ENCODE data around the gene CADPS. TPM values are rescaled to one million over a fixed set of nuclear protein-coding genes. Genes with fewer than 3 reads are reported as not detected.
A peak's percentile ranks its signal among the peaks of the same experiment; 100 is the strongest.

Gene CADPS
- polyA plus RNA-seq, 12 donors, result 1.6 to 7.7 (median 3.5) TPM; not detected in 1

- peak; percentile 6 for DNase-seq
Observed at GRCh38 chr3:62873761-62874710, 1.2 kb downstream of the CADPS start.

DNA sequence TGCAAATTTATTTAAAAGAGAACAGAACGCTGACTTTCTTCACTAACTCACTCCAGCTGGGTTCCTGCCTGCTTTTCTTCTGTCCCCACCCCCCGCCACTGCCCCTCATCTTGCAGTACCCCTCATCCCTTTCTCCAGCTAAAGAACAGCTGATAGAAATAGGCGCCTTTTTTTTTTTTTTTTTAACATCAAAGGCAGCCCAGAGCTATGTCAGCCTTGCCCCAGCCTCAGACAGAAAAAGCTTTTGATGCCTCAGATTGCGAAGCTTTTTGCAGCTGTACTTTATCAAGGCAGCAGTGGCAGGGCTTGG is 1.8 kb downstream of the CADPS start:
- no peak for DNase-seq

DNA sequence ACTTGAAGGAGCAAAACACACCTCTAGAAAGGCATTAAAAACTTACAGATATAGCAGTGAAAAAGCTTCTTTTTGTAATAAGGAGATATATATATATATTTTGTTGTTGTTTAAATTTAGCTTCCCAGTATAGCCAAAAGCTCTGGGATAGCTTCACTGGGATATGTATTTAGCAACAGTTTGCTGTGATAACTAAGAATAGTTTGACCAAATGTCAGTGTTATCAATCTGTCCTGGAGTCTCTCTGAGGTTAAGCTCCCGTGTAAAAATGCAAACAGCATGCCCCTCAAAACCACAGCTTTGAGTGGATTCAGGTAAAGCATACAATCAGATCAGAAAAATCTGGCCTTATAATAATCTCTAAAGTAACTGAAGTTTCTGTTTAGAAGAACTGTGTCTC is 2.9 kb downstream of the CADPS start:
- DNase-seq, result no peak

DNA sequence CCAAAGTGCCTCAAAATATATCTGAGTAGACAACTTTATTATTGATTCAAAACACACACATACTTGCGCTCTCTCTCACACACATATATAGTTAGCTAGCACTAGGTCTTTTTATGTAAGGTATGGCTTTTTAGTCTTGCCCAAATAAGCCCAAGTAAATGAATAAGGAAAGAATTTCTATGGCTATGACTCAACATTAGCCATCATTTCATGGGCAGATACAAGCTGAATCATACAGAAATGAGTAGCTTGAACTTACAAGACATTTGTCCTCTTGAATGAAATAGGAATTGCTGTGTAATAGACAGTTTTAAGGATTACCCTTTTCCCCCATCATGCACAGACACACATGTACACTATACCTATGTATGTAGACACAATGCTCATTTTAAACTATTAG is 4.9 kb downstream of the CADPS start:
- DNase-seq, result no peak

DNA sequence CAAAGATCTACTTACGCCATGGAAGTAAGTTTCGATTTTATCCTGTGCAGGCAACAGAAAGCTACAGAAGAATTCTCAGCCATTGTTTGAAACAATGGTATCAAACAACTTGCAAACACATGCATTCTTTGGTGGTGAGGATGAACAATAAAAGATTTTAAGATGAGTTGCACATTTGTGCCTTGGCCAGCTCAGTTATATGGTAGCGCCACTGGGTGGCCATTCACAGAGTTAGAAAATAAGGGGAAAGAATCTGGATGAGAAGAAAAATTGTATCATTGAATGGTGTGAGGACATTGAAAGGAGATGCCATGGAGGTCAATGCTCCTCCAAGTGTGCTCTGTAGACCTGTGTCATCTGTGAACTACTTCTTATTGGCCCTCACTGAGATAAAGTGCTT is 11.6 kb downstream of the CADPS start:
- no peak for DNase-seq

DNA sequence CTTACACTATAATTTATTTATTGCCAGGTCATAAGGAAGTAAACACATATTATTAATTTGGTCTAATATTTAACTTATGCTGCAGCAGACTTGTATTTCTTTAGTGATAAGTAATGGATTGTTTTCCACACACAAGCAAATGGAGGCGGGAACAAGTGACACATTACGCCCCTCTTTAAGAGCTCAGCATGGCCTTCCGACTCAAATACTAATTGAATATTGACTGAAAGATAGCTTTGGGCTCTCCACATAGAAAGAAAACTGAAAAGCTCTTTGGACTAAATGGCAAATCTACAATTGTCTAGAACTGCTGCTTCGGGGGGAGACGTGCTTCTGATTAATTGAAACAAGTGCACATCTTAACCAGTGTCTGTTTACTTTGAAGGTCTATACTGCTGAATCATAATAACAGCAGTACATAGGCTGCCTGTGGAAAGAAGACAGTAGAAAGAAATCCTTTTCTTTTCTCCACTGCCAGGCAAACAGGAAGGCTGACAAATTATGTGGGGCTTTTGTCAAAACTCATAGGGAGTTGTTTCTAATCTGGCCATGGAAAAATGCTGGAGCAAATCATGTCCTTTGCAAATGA is 15.9 kb downstream of the CADPS start:
- DNase-seq, result no peak

- no peak for DNase-seq
Observed at GRCh38 chr3:62845996-62846395, 29.2 kb downstream of the CADPS start.

DNA sequence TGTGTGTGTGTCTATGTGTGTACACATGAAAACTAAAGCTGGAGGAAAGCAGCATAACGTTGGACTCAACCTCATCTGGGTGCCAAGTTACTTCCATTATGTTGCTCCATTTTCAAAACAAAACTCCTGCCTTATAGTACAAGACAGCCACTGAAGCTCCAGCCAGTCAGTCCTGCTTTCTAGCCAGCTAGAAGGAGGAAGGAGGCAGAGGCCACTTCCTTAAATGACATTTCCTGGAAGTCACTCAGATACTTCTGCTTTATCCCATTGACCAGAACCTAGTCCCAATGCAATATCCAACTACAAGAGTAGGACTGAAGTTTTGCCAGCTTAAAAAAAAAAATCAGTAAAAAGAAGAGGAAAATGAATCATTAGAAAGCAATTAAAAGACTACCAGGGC is 31.7 kb downstream of the CADPS start:
- no peak for DNase-seq

GRCh38 chr3:62839748-62840147 is 35.5 kb downstream of the CADPS start:
- no peak for DNase-seq

GRCh38 chr3:62837145-62837787 is 38.0 kb downstream of the CADPS start:
- no peak for DNase-seq

DNA sequence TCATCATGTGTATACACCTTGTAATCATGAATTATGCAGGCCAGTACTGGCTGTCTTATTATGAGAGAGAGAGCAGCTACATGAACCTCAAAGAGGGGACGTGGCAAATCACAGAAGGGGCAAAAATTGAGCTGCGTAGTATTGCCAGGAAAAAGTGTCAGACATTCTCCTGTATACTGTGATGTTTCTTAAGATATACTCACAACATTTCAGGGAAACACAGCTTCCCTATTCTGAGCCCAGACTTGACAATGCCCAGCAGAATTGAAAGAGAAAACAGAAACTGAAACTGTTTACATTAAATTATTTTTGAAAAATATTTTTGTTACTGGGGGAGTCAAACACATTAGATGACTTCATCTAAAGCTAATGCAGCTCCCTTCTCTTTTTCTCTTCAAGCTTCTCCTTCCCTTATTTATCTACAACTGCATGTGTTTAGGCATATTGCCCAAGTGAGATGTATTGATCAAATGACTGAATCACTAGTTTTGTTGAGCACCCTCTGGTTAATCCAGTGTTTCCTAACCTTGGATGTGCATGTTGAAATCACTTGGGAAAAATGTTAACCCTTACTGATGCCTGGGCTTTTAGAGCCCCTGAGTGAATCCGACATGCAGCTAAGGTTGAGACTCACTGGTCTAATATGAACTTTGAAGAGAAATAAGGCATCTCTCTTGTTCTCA is 39.5 kb downstream of the CADPS start:
- no peak for DNase-seq

DNA sequence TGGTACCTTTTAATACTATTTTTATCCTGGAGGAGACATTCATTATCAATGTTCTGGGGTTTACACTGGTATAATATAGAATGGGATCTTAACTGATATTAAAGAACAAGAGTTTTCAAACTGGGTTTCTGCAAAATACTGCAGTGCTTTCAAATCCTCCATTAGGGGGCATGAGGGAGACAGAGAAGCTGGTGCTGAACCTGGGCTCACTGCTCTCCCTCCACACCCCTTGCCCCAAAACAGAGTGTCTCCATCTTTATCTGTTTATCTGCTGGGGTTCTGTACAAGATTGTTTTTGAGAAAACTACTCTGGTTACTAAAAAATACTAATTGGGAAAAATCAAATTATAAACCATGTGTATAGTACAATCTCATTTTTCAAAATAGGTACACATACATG is 41.7 kb downstream of the CADPS start:
- DNase-seq, result no peak

- DNase-seq, result no peak
Observed at GRCh38 chr3:62832553-62832952, 42.7 kb downstream of the CADPS start.

- no peak for DNase-seq
Observed at GRCh38 chr3:62830727-62831322, 44.4 kb downstream of the CADPS start.

- DNase-seq, result no peak
Observed at GRCh38 chr3:62827550-62827949, 47.7 kb downstream of the CADPS start.

- no peak for DNase-seq
Observed at GRCh38 chr3:62824965-62825592, 50.1 kb downstream of the CADPS start.

GRCh38 chr3:62823461-62824050 is 51.7 kb downstream of the CADPS start:
- no peak for DNase-seq

GRCh38 chr3:62822905-62823304 is 52.3 kb downstream of the CADPS start:
- no peak for DNase-seq

GRCh38 chr3:62818347-62818746 is 56.9 kb downstream of the CADPS start:
- DNase-seq, result no peak

- DNase-seq, result no peak
Observed at GRCh38 chr3:62817678-62818077, 57.5 kb downstream of the CADPS start.

DNA sequence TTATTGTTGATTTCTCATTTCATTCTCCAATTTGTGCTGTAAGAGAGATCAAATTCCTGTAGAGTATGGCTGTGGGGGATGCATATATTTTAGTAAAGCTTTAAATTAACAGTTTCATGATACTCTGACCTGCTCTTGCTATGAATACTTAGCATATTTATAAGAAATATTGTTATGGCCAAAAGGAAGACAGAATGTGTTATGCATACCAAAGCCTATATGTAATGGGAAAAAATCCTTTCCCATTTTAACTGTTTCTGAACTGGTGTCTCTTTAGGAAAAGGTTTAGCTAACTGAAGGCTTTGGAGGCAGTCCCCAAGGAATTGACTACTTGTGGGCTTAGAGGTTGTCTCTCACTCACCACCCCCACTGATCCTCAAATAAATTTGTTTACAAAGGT is 59.2 kb downstream of the CADPS start:
- DNase-seq, result no peak

Data from muscle of arm (tissue), 12 donors.